Natural killer cell (primary cell): ENCODE results near the gene POMP. TPM values are rescaled to one million over a fixed set of nuclear protein-coding genes. Genes with fewer than 3 reads are reported as not detected.

Experiments used
- ATAC-seq, 3 donors: fragments of 150-1000 bp in 2 of 3; fragments of 200-7000 bp in 1 of 3; cut with Tn5 transposase; 1 replicate in 1 of 3; 2 replicates in 2 of 3; pipeline ENCODE4 v1.10.0; 2021; ENCODE audit warnings: mild to moderate bottlenecking in 2 of 3, moderate library complexity in 2 of 3
- DNase-seq, 2 donors: peaks; one replicate each; pipeline versions ENCODE4 v3.0.0 to v3.0.0-alpha.2; 2013 to 2021; ENCODE audit warnings: mixed read lengths in 1 of 2
- H3K27ac ChIP-seq: one replicate; pipeline ENCODE4 v1.5.1; 2013; ENCODE audit warnings: mild to moderate bottlenecking, low read length
- H3K27me3 ChIP-seq: one replicate; pipeline ENCODE4 v1.6.1; 2013; ENCODE audit warnings: low read length; ENCODE audit not compliant: control insufficient read depth, insufficient read depth
- H3K36me3 ChIP-seq: one replicate; pipeline ENCODE4 v1.6.1; 2013; ENCODE audit warnings: low read length; ENCODE audit not compliant: control insufficient read depth, insufficient read depth
- H3K4me1 ChIP-seq: one replicate; pipeline ENCODE4 v1.6.1; 2013; ENCODE audit warnings: low read length; ENCODE audit not compliant: control insufficient read depth, insufficient read depth
- H3K4me3 ChIP-seq: one replicate; pipeline ENCODE4 v1.5.1; 2013; ENCODE audit warnings: low read length
- H3K9me3 ChIP-seq: one replicate; pipeline ENCODE4 v1.6.1; 2013; ENCODE audit warnings: low read length; ENCODE audit not compliant: control insufficient read depth, insufficient read depth
- H3K27ac Mint-ChIP-seq, 2 donors: one replicate each; pipeline ENCODE4 v1.8.0; 2022; ENCODE audit warnings: mild to moderate bottlenecking in 2 of 2, mixed read lengths in 2 of 2, moderate library complexity in 1 of 2
- H3K27me3 Mint-ChIP-seq, 2 donors: one replicate each; pipeline ENCODE4 v1.8.0; 2022; ENCODE audit warnings: low read depth in 2 of 2, mixed read lengths in 2 of 2
- H3K36me3 Mint-ChIP-seq: one replicate; pipeline ENCODE4 v1.8.0; 2022; ENCODE audit warnings: mixed read lengths
- H3K4me1 Mint-ChIP-seq, 2 donors: one replicate each; pipeline ENCODE4 v1.8.0; 2022; ENCODE audit warnings: mixed read lengths in 2 of 2
- H3K4me3 Mint-ChIP-seq: one replicate; pipeline ENCODE4 v1.8.0; 2022; ENCODE audit warnings: mild to moderate bottlenecking, moderate library complexity, mixed read lengths
- H3K9me3 Mint-ChIP-seq, 2 donors: one replicate each; pipeline ENCODE4 v1.8.0; 2022; ENCODE audit warnings: mixed read lengths in 2 of 2
- WGBS: methylation state at CpG from one replicate; pipeline ENCODE4 v1.1.7; 2013; ENCODE audit warnings: missing lambda C conversion rate; ENCODE audit not compliant: insufficient coverage; 5-methylcytosine and 5-hydroxymethylcytosine counted together
- intact Hi-C: fragments of 100-400 bp; cut with micrococcal nuclease; formaldehyde crosslinking; loops from one replicate; pipeline ENCODE4 v1.14.2; 2022
- total RNA-seq, 4 donors: library from RNA; stranded (reverse); fragments of 120-200 nt in 1 of 4; gene quantifications; one replicate each; pipeline versions ENCODE4 v1.2.3 to v1.2.4, GENCODE V29; 2013 to 2022
- TF ChIP-seq, protein P1 (sequence below): fragments of 200-600 bp; IDR thresholded peaks from one replicate; pipeline ENCODE4 v1.8.0; 2022; ENCODE audit warnings: antibody characterized with exemption

The POMP gene
- total RNA-seq, 3 donors from 2014 or later (not counting 1 experiment from before 2014, with no cell fraction given) = 33.0 to 42.2 (median 36.0) TPM

- DNase-seq (peak in 1 of 2 donors; percentile 6), ATAC-seq (no peak)
- H3K9me3 ChIP-seq = no peaks in the 10 kb centered on the region
- no peaks in the 10 kb centered on the region for H3K36me3 ChIP-seq
- H3K27ac ChIP-seq = peak overlapping the region; percentile 92
- Mint-ChIP-seq H3K4me3 (peak overlapping the region; percentile 99), H3K36me3 (no peaks in the 10 kb centered on the region), H3K27ac (peak overlapping the region; percentile 91 to 94), H3K4me1 (peaks cover 31 to 32% of the 10 kb centered on the region in 2 donors), H3K27me3 (peaks cover 0 to 6% of the 10 kb centered on the region in 2 donors), H3K9me3 (no peaks in the 10 kb centered on the region)
- H3K4me3 ChIP-seq = peak overlapping the region; percentile 82
- no peaks in the 10 kb centered on the region for H3K27me3 ChIP-seq
- intact Hi-C loops = loop anchor here (2.0 kb wide), 1 partner anchor 581 kb away; the partner anchor contains the start of gene PAN3
- TF ChIP-seq, protein P1, sequence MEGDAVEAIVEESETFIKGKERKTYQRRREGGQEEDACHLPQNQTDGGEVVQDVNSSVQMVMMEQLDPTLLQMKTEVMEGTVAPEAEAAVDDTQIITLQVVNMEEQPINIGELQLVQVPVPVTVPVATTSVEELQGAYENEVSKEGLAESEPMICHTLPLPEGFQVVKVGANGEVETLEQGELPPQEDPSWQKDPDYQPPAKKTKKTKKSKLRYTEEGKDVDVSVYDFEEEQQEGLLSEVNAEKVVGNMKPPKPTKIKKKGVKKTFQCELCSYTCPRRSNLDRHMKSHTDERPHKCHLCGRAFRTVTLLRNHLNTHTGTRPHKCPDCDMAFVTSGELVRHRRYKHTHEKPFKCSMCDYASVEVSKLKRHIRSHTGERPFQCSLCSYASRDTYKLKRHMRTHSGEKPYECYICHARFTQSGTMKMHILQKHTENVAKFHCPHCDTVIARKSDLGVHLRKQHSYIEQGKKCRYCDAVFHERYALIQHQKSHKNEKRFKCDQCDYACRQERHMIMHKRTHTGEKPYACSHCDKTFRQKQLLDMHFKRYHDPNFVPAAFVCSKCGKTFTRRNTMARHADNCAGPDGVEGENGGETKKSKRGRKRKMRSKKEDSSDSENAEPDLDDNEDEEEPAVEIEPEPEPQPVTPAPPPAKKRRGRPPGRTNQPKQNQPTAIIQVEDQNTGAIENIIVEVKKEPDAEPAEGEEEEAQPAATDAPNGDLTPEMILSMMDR = no peak
- peaks cover 5% of the 10 kb centered on the region for H3K4me1 ChIP-seq
- 49% methylated on average over 12 of the region's 15 CpGs for WGBS
Measured at GRCh38 chr13:28719227-28720055, 60.5 kb downstream of the POMP start.

DNA sequence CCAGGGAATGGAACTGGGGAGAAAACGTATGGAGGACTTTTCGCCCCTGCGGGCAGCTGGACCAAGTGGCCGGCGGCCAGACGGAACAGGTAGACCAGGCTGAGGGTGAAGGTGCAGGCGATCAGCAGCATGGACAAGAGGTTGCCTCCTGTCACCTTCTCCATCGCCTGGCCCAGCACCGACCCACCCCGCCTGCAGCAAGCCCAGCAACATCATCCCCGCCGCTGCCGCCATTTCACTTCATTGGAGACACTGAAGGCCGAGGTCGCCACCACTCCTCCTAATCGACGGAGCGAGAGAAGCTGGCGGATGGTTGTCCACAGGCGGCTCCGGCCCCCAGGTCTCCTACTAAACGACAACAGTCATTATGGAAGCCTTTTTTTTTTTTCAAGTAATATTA, 64.9 kb downstream of the POMP start:
- no peak overlapping the region for H3K4me3 Mint-ChIP-seq
- Histone ChIP-seq H3K27ac (no peak overlapping the region), H3K27me3 (no peaks in the 10 kb centered on the region), H3K36me3 (no peaks in the 10 kb centered on the region), H3K9me3 (no peaks in the 10 kb centered on the region), H3K4me3 (no peak overlapping the region), H3K4me1 (peaks cover 5% of the 10 kb centered on the region)
- DNase-seq (no peak), ATAC-seq (no peak)
- 94% methylated on average over 19 of the region's 22 CpGs for whole genome bisulfite sequencing
- peaks cover 11 to 23% of the 10 kb centered on the region in 2 donors for H3K27me3 Mint-ChIP-seq
- no peaks in the 10 kb centered on the region for H3K36me3 Mint-ChIP-seq
- TF ChIP-seq, protein P1 = no peak
- intact Hi-C loops = no loop called here
- peaks cover 8 to 10% of the 10 kb centered on the region in 2 donors for H3K4me1 Mint-ChIP-seq
- no peaks in the 10 kb centered on the region for H3K9me3 Mint-ChIP-seq
- no peak overlapping the region for H3K27ac Mint-ChIP-seq

DNA sequence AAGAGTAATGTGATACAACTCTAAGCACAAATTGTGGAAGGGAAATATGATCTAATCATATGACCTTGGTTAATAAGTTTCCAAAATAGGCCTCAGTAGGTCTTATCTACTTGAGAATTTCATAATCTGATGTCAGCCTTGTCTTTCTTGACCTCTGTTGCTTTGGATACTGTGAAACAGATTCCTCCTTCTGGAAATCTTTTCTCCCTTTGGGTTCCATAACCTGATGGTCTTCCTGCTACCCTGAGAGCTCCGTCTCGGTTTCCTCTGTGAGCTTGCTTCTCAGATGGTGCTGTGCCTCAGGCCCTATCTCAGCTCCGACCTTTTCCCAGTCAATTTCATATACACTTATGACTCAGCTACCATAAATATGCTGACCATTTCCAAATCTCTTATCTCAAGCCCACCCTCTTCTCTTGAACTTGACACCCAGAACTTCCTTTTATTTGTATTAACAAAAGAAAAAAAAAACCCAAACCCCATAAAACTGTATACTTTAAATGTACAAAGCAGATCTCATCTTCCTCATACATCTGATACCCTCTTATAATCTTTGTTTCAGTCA, 66.2 kb downstream of the POMP start:
- Histone ChIP-seq H3K27me3 (no peaks in the 10 kb centered on the region), H3K4me1 (no peaks in the 10 kb centered on the region), H3K36me3 (no peaks in the 10 kb centered on the region), H3K27ac (no peak overlapping the region), H3K9me3 (no peaks in the 10 kb centered on the region), H3K4me3 (no peak overlapping the region)
- Mint-ChIP-seq H3K36me3 (no peaks in the 10 kb centered on the region), H3K9me3 (no peaks in the 10 kb centered on the region), H3K27me3 (peaks cover 11 to 23% of the 10 kb centered on the region in 2 donors), H3K4me1 (no peaks in the 10 kb centered on the region), H3K27ac (no peak overlapping the region), H3K4me3 (no peak overlapping the region)
- TF ChIP-seq, protein P1 = no peak
- intact Hi-C loops = no loop called here
- 79% methylated on average over 3 of the region's 3 CpGs for WGBS
- DNase-seq = no peak
- ATAC-seq = peak in 1 of 3 donors; percentile 44

Other genes with a start within 250 kb of the POMP start
- gene FLT1, start 164.0 kb upstream of the POMP start, total RNA-seq = under 1 TPM; 0.05 to 0.43 (median 0.07) TPM
- 10 to 100 TPM in 2 of 3 donors, 1 to 10 TPM in 1; 9.7 to 16.2 (median 11.9) TPM for gene SLC46A3, start 59.8 kb downstream of the POMP start, total RNA-seq
- gene MTUS2, start 161.2 kb downstream of the POMP start, total RNA-seq = not detected